ENCODE data around the gene CABP7. TPM values are rescaled to one million over a fixed set of nuclear protein-coding genes. Genes with fewer than 3 reads are reported as not detected.

The CABP7 gene
- total RNA-seq, 4 donors from 2014 or later = 0.13 TPM; not detected in 3

DNA sequence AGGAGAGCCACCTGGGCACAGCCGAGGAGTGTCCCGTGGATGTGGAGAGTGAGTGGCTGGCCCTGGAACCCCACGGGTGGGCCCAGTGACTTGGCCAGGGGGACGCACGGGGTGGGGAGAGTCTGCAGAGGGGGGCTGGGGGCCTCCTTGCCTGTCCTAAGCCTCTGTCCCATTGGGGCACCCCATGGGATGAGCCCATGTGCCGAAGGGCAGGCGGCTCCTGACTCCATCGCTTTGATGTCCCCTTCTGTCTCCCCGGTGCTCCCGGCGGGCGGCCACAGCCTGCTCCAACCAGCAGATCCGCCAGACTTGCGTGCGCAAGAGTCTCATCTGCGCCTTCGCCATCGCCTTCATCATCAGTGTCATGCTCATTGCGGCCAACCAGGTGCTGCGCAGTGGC lies 9.4 kb downstream of the CABP7 start:
- H3K27ac ChIP-seq = no peak overlapping the region
- peaks cover 0 to 12% (median 5%) of the 10 kb centered on the region in 3 donors for H3K36me3 ChIP-seq
- no peak overlapping the region for H3K4me3 ChIP-seq
- H3K4me1 ChIP-seq = peaks cover 0 to 19% (median 10%) of the 10 kb centered on the region in 3 donors
- H3K9me3 ChIP-seq = no peaks in the 10 kb centered on the region
- TF ChIP-seq, protein P1, sequence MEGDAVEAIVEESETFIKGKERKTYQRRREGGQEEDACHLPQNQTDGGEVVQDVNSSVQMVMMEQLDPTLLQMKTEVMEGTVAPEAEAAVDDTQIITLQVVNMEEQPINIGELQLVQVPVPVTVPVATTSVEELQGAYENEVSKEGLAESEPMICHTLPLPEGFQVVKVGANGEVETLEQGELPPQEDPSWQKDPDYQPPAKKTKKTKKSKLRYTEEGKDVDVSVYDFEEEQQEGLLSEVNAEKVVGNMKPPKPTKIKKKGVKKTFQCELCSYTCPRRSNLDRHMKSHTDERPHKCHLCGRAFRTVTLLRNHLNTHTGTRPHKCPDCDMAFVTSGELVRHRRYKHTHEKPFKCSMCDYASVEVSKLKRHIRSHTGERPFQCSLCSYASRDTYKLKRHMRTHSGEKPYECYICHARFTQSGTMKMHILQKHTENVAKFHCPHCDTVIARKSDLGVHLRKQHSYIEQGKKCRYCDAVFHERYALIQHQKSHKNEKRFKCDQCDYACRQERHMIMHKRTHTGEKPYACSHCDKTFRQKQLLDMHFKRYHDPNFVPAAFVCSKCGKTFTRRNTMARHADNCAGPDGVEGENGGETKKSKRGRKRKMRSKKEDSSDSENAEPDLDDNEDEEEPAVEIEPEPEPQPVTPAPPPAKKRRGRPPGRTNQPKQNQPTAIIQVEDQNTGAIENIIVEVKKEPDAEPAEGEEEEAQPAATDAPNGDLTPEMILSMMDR (IDR thresholded peaks at IDR 0.05) = no peak
- no peak for TF ChIP-seq POLR2A (IDR thresholded peaks at IDR 0.05)
- WGBS, 2 donors = 80 to 93% methylated on average over 1 to 9 of the region's 20 CpGs
- intact Hi-C loops (cut with DNase I) = no loop called here
- peaks cover 0 to 26% (median 0%) of the 10 kb centered on the region in 4 donors for H3K27me3 ChIP-seq
- no peak for DNase-seq

DNA sequence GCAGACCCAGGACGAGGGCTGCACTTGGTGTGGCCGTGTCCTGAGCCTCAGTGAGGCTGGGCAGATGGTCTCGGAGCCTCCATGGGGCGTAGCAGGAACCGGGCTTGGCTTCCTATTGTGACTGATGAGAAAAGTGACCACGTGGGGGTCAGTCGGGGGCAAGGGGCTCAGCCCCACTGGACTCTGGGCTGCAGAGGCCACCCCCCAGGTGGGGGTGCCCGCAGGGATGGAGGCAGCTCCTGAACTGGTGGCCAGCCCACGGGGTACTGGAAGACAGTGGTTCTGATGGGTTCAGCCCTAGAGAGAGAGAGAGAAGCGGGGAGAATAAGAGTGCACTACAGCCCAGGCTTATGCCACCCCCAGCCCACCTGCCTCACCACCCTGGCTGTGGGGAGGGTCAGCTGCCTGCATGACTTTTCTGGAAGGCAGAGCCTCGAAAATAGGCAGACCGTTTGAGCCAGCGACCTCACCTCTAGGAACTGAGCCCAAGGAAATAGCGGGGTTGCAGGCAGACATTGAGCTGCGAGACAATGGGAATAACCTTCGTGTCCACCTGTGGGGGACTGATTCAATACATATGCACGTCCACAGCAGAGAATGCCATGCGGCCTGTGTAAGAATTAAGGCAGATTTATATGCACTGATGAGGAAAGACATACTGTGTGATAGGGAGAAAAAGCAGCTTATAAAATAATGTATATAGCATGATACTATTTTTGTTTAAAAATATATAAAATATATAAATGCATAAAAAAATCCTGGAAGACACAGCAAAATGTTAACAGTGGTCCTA lies 11.5 kb downstream of the CABP7 start:
- Histone ChIP-seq H3K9me3 (no peaks in the 10 kb centered on the region), H3K4me1 (peaks cover 0 to 25% (median 10%) of the 10 kb centered on the region in 3 donors), H3K27me3 (peaks cover 0 to 6% (median 0%) of the 10 kb centered on the region in 4 donors), H3K4me3 (no peak overlapping the region), H3K36me3 (peaks cover 0 to 12% (median 5%) of the 10 kb centered on the region in 3 donors), H3K27ac (no peak overlapping the region)
- intact Hi-C loops (cut with DNase I) = no loop called here
- 77 to 80% methylated on average over 12 to 15 of the region's 18 CpGs for WGBS, 2 donors
- no peak for TF ChIP-seq POLR2A (IDR thresholded peaks at IDR 0.05)
- TF ChIP-seq, protein P1 (IDR thresholded peaks at IDR 0.05) = no peak
- DNase-seq = no peak

DNA sequence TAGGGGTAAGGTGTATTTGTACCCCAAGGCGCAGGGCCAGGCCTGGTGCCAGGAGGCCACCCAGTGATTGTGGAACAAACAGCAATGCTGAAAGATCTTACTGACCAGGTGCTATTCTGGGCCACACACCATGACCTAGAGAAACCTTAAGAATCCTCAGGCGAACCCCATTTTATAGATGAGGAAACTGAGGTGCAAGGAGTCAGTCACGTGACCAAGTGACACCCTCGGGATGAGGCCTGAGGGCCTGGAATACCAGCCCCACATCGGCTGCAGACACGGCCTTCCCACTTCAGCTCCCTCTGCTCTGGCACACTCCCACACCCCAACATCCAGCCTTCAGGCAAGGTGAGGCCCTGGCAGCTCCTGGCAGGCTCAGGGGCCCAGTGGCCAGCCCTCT lies 13.1 kb downstream of the CABP7 start:
- peaks cover 0 to 19% (median 10%) of the 10 kb centered on the region in 3 donors for H3K4me1 ChIP-seq
- no peak overlapping the region for H3K27ac ChIP-seq
- 68 to 83% methylated on average over 1 to 4 of the region's 6 CpGs for WGBS, 2 donors
- intact Hi-C loops (cut with DNase I) = no loop called here
- no peaks in the 10 kb centered on the region for H3K27me3 ChIP-seq
- no peaks in the 10 kb centered on the region for H3K9me3 ChIP-seq
- TF ChIP-seq POLR2A (IDR thresholded peaks at IDR 0.05) = no peak
- TF ChIP-seq, protein P1 (IDR thresholded peaks at IDR 0.05) = no peak
- DNase-seq = no peak
- no peak overlapping the region for H3K4me3 ChIP-seq
- H3K36me3 ChIP-seq = peaks cover 0 to 17% (median 5%) of the 10 kb centered on the region in 3 donors

DNA sequence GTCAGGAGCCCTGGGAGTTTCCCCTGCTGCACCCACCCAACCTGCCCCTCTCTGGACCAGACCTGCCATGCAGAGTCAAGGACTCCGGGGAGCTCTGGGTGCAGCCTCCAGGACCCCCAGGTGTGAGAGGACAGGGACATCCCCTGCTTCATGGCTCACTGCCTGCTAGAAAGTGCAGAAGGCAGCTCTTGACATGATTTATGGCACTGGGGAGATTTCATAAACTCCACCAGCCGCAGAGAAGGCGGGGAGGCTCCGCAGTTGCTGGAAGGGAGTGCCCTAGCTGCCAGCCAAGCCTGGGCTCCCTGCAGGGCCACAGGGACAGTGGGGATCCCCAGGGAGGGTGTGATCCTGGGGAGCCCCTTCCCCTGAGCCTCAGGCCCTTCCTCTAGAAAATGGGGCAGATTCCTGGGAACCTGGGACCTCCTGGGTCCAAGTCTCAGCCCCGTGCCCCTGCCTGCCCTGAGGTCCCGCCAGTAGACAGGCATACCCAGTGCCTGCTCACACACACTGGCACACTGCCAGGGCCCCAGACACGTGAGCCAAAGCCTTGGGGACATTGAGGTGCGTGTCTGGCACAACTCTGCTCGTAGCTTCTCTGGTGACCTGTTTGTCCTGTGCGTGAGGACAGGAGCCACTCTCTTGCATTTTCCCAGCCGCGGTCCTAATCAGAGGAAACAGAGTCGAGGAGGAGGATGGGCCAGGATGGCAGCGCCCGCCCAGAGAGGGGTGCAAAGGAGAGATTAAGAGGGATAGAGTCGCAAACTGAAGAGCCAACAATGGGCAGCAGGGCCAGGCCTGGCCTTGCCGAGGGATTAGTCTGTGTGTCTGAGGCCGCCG lies 13.8 kb downstream of the CABP7 start:
- DNase-seq = no peak
- WGBS, 2 donors = 37 to 45% methylated on average over 9 of the region's 19 CpGs
- intact Hi-C loops (cut with DNase I) = no loop called here
- Histone ChIP-seq H3K27ac (no peak overlapping the region), H3K36me3 (peaks cover 0 to 24% (median 5%) of the 10 kb centered on the region in 3 donors), H3K9me3 (no peaks in the 10 kb centered on the region), H3K27me3 (no peaks in the 10 kb centered on the region), H3K4me3 (no peak overlapping the region), H3K4me1 (peaks cover 0 to 19% (median 10%) of the 10 kb centered on the region in 3 donors)
- no peak for TF ChIP-seq POLR2A (IDR thresholded peaks at IDR 0.05)
- TF ChIP-seq, protein P1 (IDR thresholded peaks at IDR 0.05) = no peak

DNA sequence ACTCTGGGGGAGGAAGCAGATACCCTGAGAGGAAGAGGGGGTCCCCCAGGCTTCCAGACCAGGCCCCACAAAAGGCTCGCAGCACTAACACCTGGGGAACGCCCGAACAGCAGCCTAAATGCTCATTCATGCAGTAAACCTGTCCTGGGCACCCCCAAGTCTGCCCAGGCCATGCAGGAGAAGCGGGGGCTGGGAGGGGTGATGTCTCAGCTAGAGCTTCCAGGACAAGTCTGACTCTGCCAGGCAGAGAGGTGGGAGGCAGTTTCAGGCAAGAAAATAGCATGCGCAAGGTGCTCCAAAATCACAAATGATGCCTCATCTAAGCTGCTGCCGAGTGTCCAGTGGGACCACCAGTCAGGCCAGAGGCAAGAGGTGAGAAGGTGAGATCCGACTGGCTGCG lies 14.6 kb downstream of the CABP7 start:
- Histone ChIP-seq H3K27me3 (no peaks in the 10 kb centered on the region), H3K4me1 (peaks cover 0 to 19% (median 10%) of the 10 kb centered on the region in 3 donors), H3K36me3 (peaks cover 0 to 33% (median 8%) of the 10 kb centered on the region in 3 donors), H3K9me3 (no peaks in the 10 kb centered on the region), H3K4me3 (no peak overlapping the region), H3K27ac (no peak overlapping the region)
- TF ChIP-seq, protein P1 (IDR thresholded peaks at IDR 0.05) = no peak
- no peak for TF ChIP-seq POLR2A (IDR thresholded peaks at IDR 0.05)
- DNase-seq = no peak
- intact Hi-C loops (cut with DNase I) = no loop called here
- WGBS, 2 donors = 85 to 91% methylated on average over 4 of the region's 8 CpGs
